ENCODE data around the gene ATRNL1. TPM values are rescaled to one million over a fixed set of nuclear protein-coding genes. Genes with fewer than 3 reads are reported as not detected.

Gene ATRNL1
- total RNA-seq, 4 donors from 2014 or later = 4.4 to 18.4 (median 14.4) TPM

GRCh38 chr10:115989621-115990020 is 896.5 kb downstream of the ATRNL1 start:
- Histone ChIP-seq H3K36me3 (no peaks in the 10 kb centered on the region), H3K4me1 (no peaks in the 10 kb centered on the region), H3K27ac (no peak overlapping the region), H3K27me3 (no peaks in the 10 kb centered on the region), H3K4me3 (no peak overlapping the region), H3K9me3 (no peaks in the 10 kb centered on the region)
- no peak for DNase-seq
- in situ Hi-C loops (cut with MboI; ENCODE audit: low pct_ligation_motif_present in 1 of 4, low pct_unique_long_range_greater_than_20kb in 1 of 4, low sequenced_read_pairs in 3 of 4) (no loop called here), intact Hi-C loops (cut with DNase I; ENCODE audit: low total_unique reads) (no loop called here)
- WGBS, 2 donors (ENCODE audit: low coverage in 1 of 2) = 73% methylated on average over 3 of the region's 3 CpGs; no CpG with 5 or more reads in 1 of the 2 donors
- TF ChIP-seq EP300 (IDR thresholded peaks at IDR 0.05; ENCODE audit: low read depth) = no peak

GRCh38 chr10:115992236-115992986 is 899.2 kb downstream of the ATRNL1 start:
- no peaks in the 10 kb centered on the region for H3K9me3 ChIP-seq
- no peak for TF ChIP-seq POLR2A (IDR thresholded peaks at IDR 0.05)
- no peak for TF ChIP-seq EP300 (IDR thresholded peaks at IDR 0.05; ENCODE audit: low read depth)
- no peak for TF ChIP-seq CTCF (IDR thresholded peaks at IDR 0.05)
- TF ChIP-seq POLR2AphosphoS5 (IDR thresholded peaks at IDR 0.05) = no peak
- H3K4me3 ChIP-seq = no peak overlapping the region
- H3K36me3 ChIP-seq = no peaks in the 10 kb centered on the region
- H3K4me1 ChIP-seq = no peaks in the 10 kb centered on the region
- no peak for DNase-seq
- H3K27ac ChIP-seq = no peak overlapping the region
- in situ Hi-C loops (cut with MboI; ENCODE audit: low pct_ligation_motif_present in 1 of 4, low pct_unique_long_range_greater_than_20kb in 1 of 4, low sequenced_read_pairs in 3 of 4) = no loop called here
- intact Hi-C loops (cut with DNase I; ENCODE audit: low total_unique reads) = no loop called here
- no peaks in the 10 kb centered on the region for H3K27me3 ChIP-seq
- WGBS, 2 donors (ENCODE audit: low coverage in 1 of 2) = 40 to 54% methylated on average over 2 to 5 of the region's 5 CpGs

GRCh38 chr10:115996031-115996430 is 902.9 kb downstream of the ATRNL1 start:
- Histone ChIP-seq H3K27ac (no peak overlapping the region), H3K9me3 (no peaks in the 10 kb centered on the region), H3K27me3 (no peaks in the 10 kb centered on the region), H3K4me1 (no peaks in the 10 kb centered on the region), H3K4me3 (no peak overlapping the region), H3K36me3 (no peaks in the 10 kb centered on the region)
- no peak for DNase-seq
- intact Hi-C loops (cut with DNase I; ENCODE audit: low total_unique reads) (no loop called here), in situ Hi-C loops (cut with MboI; ENCODE audit: low pct_ligation_motif_present in 1 of 4, low pct_unique_long_range_greater_than_20kb in 1 of 4, low sequenced_read_pairs in 3 of 4) (no loop called here)
- no peak for TF ChIP-seq EP300 (IDR thresholded peaks at IDR 0.05; ENCODE audit: low read depth)
- no peak for TF ChIP-seq POLR2AphosphoS5 (IDR thresholded peaks at IDR 0.05)
- no peak for TF ChIP-seq POLR2A (IDR thresholded peaks at IDR 0.05)
- 47 to 50% methylated on average over 1 of the region's 1 CpG for WGBS, 2 donors (ENCODE audit: low coverage in 1 of 2)

- in situ Hi-C loops (cut with MboI; ENCODE audit: low pct_ligation_motif_present in 1 of 4, low pct_unique_long_range_greater_than_20kb in 1 of 4, low sequenced_read_pairs in 3 of 4) (no loop called here), intact Hi-C loops (cut with DNase I; ENCODE audit: low total_unique reads) (no loop called here)
- no peaks in the 10 kb centered on the region for H3K4me1 ChIP-seq
Observed at GRCh38 chr10:115998301-115998700, 905.1 kb downstream of the ATRNL1 start.

More at GRCh38 chr10:115998301-115998700, 905.1 kb downstream of the ATRNL1 start:
- no peaks in the 10 kb centered on the region for H3K27me3 ChIP-seq
- no peak for DNase-seq
- no peaks in the 10 kb centered on the region for H3K9me3 ChIP-seq
- 87 to 88% methylated on average over 1 to 2 of the region's 2 CpGs for WGBS, 2 donors (ENCODE audit: low coverage in 1 of 2)
- no peak overlapping the region for H3K4me3 ChIP-seq
- no peaks in the 10 kb centered on the region for H3K36me3 ChIP-seq
- no peak overlapping the region for H3K27ac ChIP-seq
- TF ChIP-seq CTCF (IDR thresholded peaks at IDR 0.05) = no peak
- TF ChIP-seq POLR2AphosphoS5 (IDR thresholded peaks at IDR 0.05) = no peak
- no peak for TF ChIP-seq EP300 (IDR thresholded peaks at IDR 0.05; ENCODE audit: low read depth)
- no peak for TF ChIP-seq POLR2A (IDR thresholded peaks at IDR 0.05)

Other genes starting within 250 kb of the ATRNL1 start
- 10 to 100 TPM; 14.6 to 40.0 (median 21.1) TPM for gene TRUB1, start 155.2 kb upstream of the ATRNL1 start, total RNA-seq